ENCODE results near the gene ACYP2.

ACYP2 gene

DNA sequence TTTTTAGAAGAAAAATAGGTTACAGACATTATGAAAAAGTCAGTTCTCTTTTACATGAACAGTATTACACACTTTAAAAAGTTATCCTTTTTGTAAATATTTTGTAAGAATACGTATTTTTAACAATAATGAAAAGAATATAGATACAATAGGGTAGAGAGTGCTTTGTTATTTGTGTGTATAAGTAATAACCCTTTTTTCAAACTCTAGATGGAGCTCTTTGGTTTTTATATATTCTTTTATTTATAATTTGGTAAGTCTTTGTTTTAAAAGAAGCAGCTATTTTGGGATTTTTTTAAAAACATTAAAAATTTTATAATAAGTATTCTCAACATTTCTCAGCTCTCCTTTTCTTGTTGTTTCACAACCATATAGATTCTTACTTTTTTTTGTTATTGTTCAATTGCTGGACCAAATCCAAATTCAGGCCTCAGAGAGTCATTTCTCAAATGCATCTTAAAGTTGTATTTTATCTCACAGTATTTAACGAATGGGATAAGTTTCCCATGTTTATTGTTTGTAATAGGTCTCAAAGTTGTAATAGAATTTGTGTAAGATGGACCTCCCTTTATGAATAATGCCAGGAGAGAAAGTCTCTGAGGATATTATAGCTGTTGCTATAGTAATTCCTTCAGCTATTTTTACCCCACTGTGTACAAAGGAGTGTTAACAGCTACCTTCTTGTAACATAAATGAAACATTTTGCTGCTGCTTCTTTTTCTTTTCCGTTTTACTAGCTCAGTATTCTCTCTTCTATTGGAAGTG is 46.4 kb downstream of the ACYP2 start:
- DNase-seq (ENCODE audit: low read depth), result no peak

DNA sequence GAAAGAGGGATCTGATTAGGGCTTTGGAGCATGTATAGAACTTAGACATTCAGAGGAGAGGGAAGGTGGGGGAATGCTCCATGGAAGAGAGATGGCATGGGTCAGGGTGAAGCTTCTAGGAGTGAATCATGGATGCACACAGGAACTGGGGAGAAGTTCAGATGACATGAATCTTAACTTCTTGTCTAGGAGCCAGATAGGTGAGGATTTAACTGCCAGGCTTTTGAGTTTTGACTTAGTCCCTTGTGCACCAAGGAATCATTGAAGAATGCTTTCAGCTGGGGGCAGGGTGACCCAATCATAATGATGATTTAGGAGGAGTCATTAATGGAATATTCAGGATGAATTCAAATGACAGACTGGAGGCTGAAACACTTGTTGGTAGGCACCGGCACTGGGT is 48.7 kb downstream of the ACYP2 start:
- DNase-seq (ENCODE audit: low read depth), result no peak

DNA sequence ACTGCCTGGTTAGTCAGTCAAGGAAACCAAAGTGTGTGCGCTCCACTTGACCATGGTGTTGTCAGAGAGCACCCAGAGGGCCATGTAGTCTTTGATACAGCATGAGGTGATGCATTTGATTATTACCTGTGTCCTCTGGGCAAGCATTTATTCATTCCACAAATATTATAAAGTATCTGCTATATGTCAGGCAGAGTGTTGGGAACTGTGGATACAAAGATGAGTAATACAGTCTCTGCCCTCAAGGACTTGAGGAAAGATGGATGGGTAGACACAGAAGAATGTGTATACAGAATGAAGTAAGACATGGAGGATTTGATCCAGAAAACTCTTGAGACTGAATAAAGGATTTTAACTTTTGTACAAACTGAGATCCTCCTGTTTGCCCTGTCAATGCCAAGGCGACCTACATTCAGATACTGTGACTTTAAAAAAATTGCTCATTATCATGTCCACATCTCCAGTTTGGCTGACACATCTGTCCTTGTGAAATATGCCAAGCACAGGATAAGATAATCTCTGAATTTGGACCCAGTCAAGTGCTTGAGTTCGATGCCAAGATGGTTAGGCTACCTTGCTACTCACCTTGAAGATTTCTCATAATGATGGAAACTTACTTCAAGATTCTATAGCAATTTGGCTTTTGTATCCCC is 50.8 kb downstream of the ACYP2 start:
- no peak for DNase-seq (ENCODE audit: low read depth)

DNA sequence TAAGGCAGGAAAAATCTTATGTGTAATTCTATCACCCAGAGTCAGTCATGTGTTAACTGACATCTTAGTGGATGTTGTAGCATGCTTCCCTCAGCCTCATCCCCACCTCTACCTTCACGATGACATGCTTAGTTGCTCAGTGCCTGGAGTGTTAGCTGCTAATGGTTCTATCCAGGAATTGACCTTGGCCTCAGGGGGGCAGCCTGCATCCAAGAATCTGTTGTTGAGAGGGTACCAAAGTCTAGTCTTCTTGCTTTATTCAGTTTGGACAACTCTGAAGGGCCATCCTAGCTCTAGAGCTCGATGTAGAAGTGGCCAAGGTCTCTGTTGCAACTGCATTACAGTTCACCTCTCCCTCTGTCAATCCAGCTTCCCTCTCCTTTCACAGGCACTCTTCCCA is 61.2 kb downstream of the ACYP2 start:
- peak; percentile 29 for DNase-seq (ENCODE audit: low read depth)

DNA sequence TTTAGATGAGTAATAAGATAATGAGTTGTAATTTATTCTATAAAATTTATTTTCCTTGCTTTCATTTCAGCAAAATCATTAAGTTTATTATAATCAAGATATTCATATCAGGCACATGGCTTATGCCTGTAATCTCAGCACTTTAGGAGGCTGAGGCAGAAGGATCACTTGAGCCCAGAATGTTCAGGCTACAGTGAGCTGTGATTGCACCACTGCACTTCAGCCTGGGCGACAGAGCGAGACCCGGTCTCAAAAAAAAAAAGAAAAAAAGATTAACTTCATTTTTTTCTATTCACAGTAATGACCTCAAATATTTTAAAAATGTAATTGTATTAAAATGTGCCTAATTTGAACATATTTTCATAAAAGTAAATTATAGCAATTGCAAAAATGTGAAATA is 67.9 kb downstream of the ACYP2 start:
- no peak for DNase-seq (ENCODE audit: low read depth)

DNA sequence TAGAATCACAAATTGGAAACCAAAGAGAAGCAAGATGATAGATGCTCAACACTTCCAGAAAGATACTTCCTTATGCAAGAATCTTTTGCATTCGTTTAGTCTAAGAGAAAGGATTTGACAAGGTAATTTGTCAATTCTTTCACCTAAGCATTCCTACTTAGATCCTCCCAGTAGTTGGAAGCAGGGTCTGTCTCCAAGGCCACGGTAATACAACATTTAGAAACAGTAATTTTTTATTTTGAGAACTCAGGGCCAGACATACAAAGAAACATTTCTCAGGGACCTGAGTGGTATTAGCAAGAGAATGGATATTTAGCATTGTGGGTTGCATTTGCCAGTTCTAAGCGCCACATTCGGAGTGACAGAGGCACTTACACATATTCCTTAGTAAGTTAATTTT is 68.6 kb downstream of the ACYP2 start:
- DNase-seq (ENCODE audit: low read depth), result no peak

DNA sequence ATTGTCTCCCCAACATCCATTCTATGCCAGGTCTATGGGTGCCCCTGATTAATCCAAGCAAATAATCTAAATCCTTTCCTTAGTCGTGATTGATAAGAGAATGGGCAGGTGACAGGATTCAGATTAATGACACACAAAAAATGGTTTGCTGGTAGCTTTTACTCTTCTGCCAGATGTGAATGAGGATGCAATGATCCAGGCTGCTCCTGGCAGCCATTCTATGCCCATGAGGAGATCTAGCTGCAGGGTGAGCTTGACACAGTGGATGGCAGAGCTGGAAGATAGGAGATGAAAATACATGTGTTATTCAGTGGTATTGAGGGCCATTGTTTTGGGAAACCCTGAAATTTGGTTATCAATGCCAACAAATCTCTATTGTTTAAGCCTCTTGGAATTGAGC is 69.7 kb downstream of the ACYP2 start:
- no peak for DNase-seq (ENCODE audit: low read depth)

DNA sequence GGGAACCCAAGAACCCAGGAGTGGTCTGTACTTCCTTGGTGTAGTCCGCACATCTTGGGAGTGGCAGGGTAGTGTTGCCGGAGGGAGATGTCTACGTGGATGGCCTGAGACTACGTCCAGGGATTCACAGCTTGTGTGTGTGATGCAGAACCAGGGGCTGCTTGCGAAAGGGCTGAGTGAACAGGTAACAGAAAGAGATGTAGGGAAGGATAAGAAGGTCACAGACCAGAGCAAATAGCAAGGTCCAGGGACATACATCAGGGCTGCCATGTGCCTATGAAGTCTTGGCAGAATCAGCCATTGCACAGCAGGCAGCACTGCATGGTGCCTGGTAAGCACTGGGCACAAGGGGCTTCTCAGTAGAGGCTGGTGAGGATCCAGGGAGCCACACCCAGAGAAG is 71.9 kb downstream of the ACYP2 start:
- DNase-seq (ENCODE audit: low read depth), result no peak

DNA sequence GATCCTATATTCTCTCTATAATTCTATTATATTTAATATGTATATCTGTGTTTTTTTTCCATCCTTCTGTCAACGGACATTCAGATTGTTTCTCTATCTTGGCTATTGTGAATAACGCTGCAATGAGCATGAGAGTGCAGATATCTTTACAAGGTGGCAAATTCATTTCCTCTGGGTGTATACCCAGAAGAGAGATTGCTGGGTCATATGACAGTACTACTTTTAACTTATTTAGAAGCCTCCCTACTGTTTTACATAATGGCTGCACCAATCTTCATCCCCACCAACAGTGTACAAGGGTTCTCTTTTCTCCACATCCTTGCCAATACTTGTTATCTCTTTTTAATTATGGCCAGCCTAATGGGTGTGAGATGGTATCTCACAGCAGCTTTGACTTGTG is 74.1 kb downstream of the ACYP2 start:
- DNase-seq (ENCODE audit: low read depth), result no peak

DNA sequence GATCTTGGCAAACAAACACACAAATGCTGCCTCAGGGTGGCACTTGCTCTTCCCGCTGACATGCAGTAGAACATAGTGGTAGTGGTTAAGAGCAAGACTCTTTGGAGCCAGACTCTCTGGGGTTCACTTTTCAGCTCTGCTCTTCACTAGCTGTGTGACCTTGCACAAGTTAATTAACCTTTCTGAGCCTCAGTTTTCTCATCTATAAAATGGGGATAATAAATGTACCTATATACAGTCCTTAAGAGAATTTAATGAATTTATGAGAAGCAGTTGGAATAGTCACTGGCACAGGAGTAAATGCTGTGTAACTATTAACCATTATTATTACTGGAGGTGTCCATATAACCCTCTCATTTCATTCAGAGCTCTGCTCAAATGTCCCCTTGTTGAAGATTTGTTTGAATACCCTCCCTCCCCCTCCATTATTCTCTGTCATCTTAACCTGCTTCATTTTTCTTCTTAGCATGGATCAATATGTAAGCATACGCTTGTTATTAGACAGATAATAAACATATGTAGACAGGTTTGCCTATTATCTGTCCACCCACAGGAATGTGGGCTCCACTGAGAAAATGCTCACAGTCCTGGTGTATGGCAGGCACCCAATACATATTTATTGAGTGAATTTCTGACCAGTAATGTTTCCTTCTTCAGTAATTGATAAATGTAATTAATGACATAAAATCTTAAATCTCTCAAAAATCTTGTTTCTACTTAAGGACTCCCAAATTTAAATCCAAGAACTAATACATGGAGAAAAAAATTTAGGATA is 76.1 kb downstream of the ACYP2 start:
- DNase-seq (ENCODE audit: low read depth), result no peak

DNA sequence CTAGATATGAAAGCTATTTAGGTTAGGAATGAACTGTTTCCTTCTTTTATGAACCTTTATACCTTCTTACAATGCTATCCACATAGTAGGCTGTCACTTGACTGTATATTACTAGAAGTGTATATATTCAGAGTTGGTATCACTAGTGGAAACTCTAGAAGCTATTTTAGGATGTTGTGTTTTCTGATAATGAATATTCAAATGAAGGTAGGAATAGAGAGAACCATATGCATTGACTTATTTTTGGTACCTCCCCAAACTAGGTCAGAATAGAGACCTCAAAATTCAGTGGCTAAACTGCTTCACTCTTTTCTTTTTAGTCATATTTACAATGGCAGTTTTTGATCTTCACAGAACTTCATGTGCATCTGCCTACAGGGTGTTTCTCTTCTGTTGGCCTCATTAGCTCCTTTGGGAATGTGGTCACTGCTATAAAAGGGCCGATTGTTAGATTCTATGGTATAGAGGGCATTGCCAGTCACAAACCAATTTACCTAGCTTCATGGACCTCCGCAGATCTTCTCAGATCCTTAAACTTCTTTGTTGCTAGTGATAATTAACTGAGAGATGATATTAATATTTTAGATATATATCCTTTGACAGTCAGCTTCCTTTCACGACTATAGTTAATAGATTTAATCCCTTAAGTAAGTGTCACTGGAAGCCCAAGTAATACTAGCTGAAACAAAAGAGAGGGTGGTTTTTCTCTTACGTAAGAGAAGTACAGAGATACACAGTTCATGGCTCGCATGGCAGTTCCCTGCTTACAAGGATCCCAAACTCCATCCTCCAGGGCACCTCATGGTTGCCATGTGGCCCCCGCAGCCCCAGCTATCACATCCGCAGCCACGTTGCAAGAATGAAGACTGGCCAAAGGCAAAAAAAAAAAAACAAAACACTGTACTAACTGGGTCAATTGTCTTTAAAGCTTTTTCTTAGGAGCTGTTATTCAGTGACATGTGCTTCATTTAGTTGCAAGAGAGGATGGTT is 79.6 kb downstream of the ACYP2 start:
- DNase-seq (ENCODE audit: low read depth), result no peak

DNA sequence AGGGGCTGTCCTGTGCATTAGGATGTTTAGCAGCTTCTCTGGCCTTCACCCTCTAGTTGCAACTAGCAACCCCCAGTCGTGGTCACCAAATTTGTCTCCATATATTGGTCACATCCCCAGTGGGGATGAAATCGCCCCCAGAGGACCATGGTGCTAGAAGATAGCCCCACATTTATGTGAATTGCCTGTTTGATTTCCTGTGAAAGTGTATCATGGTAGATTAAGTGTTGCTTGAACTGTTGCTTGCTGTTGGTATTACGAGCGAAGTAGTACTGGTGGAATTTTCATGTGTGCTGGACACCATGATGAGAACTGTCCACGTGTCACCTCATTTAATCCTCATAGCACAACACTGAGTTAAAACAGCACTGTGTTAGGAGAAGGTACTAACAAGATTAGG is 81.2 kb downstream of the ACYP2 start:
- DNase-seq (ENCODE audit: low read depth), result no peak

DNA sequence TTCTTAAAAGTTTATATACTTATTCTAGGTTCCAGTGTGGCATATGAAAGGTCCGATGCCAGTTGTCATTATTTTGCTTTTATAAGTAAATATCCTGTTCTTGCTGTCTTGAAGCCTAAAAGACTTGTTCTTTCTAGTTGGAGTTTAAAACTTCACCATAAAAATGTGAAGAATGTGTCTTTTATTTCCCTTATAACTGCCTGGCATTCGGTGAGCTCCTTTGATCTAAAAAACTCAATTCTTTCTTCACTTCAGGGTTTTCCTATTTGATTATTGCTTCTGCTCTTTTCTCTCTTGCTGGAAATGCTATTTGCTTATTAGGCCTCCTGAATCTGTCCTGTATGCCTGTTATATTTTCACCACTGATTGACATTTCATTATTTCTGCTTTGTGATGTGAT is 89.1 kb downstream of the ACYP2 start:
- DNase-seq (ENCODE audit: low read depth), result no peak

DNA sequence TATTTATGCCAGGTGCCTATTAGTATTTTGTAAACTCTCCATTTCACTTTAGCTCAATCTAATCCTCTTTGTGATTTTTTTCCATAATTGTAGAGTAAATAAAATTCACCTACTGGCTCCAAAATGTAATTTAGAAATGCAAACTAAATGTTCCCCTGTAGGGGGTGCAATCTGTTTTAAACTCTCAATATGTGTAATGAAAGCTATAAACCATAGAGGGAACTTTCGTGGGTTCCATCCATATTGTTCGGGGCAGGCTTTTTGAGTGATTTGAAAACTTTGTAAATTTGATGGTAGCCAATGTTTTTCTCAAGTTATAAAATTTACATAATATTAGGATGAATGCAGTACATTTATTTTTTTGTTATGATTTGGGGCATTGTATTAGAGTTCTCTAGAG is 91.2 kb downstream of the ACYP2 start:
- peak; percentile 14 for DNase-seq (ENCODE audit: low read depth)

DNA sequence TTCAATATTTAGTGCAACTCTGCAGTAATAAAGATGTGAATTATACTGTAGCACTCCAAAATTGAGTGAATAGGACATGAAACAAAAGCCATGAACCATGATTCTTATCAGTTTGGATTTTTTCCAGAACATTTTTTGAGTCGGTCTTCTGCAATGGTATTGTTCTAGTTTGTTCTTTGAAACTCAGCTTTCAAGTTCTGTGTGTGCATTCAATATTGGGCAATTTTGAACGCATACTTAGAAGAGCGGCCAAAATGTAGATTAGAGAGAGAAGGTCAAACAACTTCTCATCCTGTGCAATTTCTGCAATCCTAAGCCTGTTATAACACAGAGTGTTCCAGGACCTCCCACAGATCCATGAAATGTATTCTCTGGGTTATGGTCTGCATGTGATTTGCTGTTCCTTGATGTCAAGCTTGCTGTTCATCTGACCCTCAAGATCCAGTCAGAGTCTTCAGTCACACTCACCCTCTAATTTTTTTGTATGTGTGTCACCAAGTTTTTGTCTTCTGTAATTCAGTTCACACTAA is 92.3 kb downstream of the ACYP2 start:
- DNase-seq (ENCODE audit: low read depth), result no peak

DNA sequence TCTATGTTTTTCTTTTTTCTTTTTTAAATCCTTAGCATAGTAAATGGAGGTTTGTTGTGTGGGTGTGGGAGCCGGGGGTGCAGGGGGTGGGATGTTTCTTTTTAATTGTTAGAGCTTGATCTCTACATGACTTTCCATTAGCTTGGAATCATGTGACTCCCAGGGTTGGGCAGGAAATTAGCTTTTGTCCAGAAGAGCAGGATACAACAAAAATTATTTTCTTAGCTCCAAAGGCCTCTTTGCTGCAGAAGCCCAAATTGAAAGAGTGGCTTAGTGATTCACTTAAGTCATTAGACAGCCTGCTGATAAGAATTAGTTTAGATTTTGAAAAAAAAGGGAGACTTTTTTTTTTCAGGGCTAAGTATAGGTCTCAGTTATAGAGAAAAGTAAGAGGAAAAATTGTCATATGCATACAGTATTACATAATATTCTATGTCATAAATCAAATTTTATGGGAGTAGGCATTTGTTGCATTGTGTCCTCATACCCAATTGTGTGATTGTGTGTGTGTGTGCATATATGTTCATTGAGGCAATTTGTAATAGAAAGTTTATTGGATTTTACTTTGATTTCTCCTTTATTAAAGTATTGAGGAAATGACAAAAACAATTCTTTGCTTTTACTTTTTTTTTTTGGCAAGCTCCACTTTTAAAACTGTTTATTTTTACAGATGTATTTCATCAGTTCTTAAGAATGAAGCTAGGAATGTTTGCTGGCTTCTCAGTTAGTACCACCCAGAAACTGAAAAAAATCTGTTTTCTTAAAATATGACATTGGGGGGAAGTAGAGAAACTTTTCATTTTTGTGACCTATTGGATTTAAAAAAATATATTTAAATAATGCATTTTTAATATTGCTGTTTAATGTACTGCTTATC is 93.2 kb downstream of the ACYP2 start:
- peak; percentile 24 for DNase-seq (ENCODE audit: low read depth)

DNA sequence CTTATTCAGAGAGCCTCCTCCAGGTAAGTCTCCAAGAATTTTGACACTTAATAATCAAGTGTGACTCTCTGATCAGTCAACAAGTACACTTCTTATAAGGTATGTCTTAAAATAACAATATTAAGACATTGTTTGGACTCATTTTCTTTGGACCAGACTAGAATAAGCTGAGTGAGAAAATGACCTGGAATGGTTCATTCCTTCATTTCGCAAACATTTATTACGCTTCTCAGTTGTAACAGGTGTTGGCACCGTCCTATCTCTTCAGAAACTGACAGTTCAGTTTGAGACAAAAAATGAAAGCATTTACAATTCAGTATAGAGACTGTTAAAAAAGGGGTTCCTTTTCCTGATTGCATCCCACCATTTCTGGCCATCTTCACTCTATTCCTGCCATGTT is 94.0 kb downstream of the ACYP2 start:
- no peak for DNase-seq (ENCODE audit: low read depth)

DNA sequence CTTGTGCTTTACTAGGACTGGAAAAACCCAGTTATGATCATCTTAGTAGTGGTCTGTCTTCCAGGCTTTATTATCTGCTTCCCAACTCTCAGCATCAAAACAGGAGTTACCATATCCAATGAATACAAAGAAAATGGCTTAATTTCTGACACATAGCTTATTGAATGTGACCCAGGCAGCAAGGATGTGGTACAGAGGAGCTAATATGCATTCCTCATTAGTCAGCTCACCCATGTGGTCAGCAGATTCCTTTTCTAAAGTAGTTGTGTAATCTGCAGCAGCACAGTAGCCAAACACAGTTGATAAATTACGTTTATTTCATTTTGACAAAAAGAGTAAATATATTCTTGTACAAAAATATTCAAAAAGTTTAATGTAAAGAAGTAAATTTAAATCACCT is 97.0 kb downstream of the ACYP2 start:
- DNase-seq (ENCODE audit: low read depth), result peak; percentile 83

DNA sequence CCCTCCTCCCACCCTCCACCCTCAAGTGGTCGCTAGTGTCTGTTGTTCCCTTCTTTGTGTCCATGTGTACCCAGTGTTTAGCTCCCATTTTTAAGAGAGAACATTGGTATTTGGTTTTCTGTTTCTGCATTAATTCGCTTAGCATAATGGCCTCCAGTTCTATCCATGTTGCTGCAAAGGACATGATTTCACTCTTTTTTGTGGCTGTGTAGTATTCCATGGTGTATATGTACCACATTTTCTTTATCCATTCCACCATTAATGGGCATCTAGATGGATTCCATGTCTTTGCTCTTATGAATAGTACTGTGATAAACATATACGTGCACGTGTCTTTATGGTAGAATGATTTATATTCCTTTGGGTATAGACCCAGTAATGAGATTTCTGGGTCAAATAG is 97.7 kb downstream of the ACYP2 start:
- no peak for DNase-seq (ENCODE audit: low read depth)

DNA sequence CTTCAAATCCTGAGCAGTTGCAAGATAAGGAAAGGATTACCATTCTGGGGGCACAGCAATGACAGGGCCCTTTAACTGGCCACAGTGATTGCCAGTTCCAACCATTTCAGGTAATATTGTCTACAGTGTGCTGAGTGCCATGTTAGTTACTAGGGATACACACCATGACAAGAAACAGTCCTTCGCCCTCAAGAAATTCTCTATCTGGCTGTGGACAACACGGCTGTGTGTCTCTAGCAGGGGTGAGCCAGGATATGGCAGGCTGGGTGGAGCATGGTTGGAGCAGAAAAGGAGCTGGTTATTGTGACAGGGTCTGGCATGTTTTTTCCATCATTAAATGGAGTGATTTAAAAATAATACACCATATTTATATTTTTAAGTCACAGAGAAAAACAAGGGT is 109.6 kb downstream of the ACYP2 start:
- no peak for DNase-seq (ENCODE audit: low read depth)

DNA sequence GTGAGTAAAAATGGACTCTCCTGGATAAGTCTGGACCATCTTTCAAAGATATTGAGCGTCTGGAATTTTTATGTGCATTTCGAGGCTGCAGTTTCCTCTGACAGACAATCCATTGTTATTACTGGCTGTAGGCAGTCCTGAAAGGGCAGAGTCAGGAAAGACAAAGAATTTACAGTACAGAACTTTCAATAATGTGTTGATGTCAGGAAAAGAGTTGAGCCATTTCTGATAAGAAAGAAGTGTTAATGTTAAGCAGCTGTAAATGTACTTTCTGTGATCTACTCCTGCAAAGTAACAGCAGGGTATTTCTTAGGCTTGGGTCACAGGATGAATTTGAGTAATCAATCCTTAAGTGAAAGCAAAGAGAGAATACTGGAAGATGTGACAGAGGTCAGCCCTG is 110.8 kb downstream of the ACYP2 start:
- no peak for DNase-seq (ENCODE audit: low read depth)

Data from GM04504 (cell line).